Small intestine (tissue), 7 donors: ENCODE results near the gene SLC22A5. TPM values are rescaled to one million over a fixed set of nuclear protein-coding genes. Genes with fewer than 3 reads are reported as not detected.

ENCODE experiments used
- DNase-seq, 2 donors: peaks; one replicate each; pipeline versions ENCODE4 v3.0.0 to v3.0.0-alpha.2; 2013
- FAIRE-seq: peaks from 2 replicates; lab custom pipeline; 2012; peaks lifted over from hg19 to GRCh38; lab: Jason Lieb, UNC
- H3K27ac ChIP-seq, 3 donors: one replicate each; pipeline ENCODE4 v1.5.1; 2013; ENCODE audit warnings: low read length in 2 of 3, mild to moderate bottlenecking in 2 of 3, control low read depth in 1 of 3, inconsistent platforms in 1 of 3, low read depth in 1 of 3, moderate library complexity in 1 of 3
- H3K27me3 ChIP-seq, 3 donors: one replicate each; pipeline ENCODE4 v1.6.1; 2013; ENCODE audit warnings: low read length in 3 of 3, inconsistent platforms in 1 of 3; ENCODE audit not compliant: control insufficient read depth in 3 of 3, insufficient read depth in 3 of 3
- H3K36me3 ChIP-seq, 3 donors: one replicate each; pipeline ENCODE4 v1.6.1; 2013; ENCODE audit warnings: low read length in 3 of 3, inconsistent platforms in 1 of 3, low read depth in 1 of 3, mild to moderate bottlenecking in 1 of 3, moderate library complexity in 1 of 3; ENCODE audit not compliant: control insufficient read depth in 3 of 3, insufficient read depth in 2 of 3
- H3K4me1 ChIP-seq, 3 donors: one replicate each; pipeline ENCODE4 v1.6.1; 2013; ENCODE audit warnings: low read length in 2 of 3, inconsistent platforms in 1 of 3, low read depth in 1 of 3, mild to moderate bottlenecking in 1 of 3, moderate library complexity in 1 of 3; ENCODE audit not compliant: control insufficient read depth in 3 of 3, insufficient read depth in 2 of 3
- H3K4me3 ChIP-seq, 3 donors: one replicate each; pipeline ENCODE4 v1.5.1; 2013; ENCODE audit warnings: low read length in 3 of 3, control low read depth in 1 of 3, inconsistent platforms in 1 of 3, low read depth in 1 of 3, mild to moderate bottlenecking in 1 of 3, moderate library complexity in 1 of 3
- H3K9me3 ChIP-seq, 2 donors: one replicate each; pipeline ENCODE4 v1.6.1; 2013; ENCODE audit warnings: low read depth in 1 of 2, low read length in 1 of 2; ENCODE audit not compliant: control insufficient read depth in 2 of 2, insufficient read depth in 1 of 2
- WGBS, 3 donors: extraction: QIAGEN DNeasy Blood & Tissue Kit; methylation state at CpG; one replicate each; pipeline ENCODE4 v1.1.7; 2013; 5-methylcytosine and 5-hydroxymethylcytosine counted together
- polyA plus RNA-seq, 4 donors: library from polyadenylated mRNA; stranded (reverse) in 3 of 4; unstranded in 1 of 4; fragments of 200-250 nt in 3 of 4; fragments of 120-200 nt in 1 of 4; gene quantifications; one replicate each; pipeline versions ENCODE4 v1.2.1 to v1.2.3, GENCODE V29; 2013
- donor health status: healthy with polysubstance abuse.
- donor health status: control.
- donor health status: control.
- donor health status: Bipolar disorder and iron deficiency.
- donor health status: healthy.

Gene SLC22A5
- polyA plus RNA-seq, 4 donors: 9.4 to 37.8 (median 21.9) TPM

- H3K36me3 ChIP-seq: peaks cover 0 to 10% (median 0%) of the 10 kb centered on the region in 3 donors
- DNase-seq (no peak), FAIRE-seq (no peak)
- H3K27ac ChIP-seq: peak overlapping the region; percentile 55 to 95 (median 77)
- H3K27me3 ChIP-seq: no peaks in the 10 kb centered on the region
- WGBS, 3 donors: 95 to 100% (median 97%) methylated on average over 3 of the region's 3 CpGs
- H3K9me3 ChIP-seq: peaks cover 0 to 4% of the 10 kb centered on the region in 2 donors
- H3K4me1 ChIP-seq: peaks cover 0 to 44% (median 14%) of the 10 kb centered on the region in 3 donors
- no peak overlapping the region for H3K4me3 ChIP-seq
Observed at GRCh38 chr5:132355140-132355765, 14.3 kb upstream of the SLC22A5 start.

DNA sequence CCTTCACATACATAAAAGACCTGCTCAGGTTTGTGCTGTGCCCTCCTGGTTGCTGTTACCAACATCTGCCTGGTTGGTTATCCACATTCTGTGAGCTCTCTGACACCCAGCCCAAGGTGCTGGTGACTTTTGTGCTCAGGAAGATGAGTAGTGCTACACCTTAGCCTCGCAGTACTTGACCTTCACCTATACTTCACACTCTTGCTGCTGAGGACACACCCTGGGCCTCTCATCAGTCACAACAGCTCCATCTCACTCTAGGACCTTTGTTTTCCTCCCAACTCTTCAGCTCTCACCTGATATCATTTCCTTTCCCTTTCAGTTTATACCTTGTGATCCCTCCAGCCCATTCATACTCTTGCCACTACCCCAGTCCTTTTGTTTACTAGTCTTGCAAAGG is 10.7 kb upstream of the SLC22A5 start:
- no peak for FAIRE-seq
- peaks cover 0 to 11% (median 0%) of the 10 kb centered on the region in 3 donors for H3K36me3 ChIP-seq
- peak; percentile 77 to 83 for DNase-seq
- H3K27ac ChIP-seq: peak overlapping the region in 2 of 3 donors; percentile 66 to 85
- H3K9me3 ChIP-seq: peaks cover 0 to 4% of the 10 kb centered on the region in 2 donors
- H3K27me3 ChIP-seq: no peaks in the 10 kb centered on the region
- peaks cover 0 to 44% (median 11%) of the 10 kb centered on the region in 3 donors for H3K4me1 ChIP-seq
- 14 to 62% (median 31%) methylated on average over 1 of the region's 1 CpG for WGBS, 3 donors
- no peak overlapping the region for H3K4me3 ChIP-seq

DNA sequence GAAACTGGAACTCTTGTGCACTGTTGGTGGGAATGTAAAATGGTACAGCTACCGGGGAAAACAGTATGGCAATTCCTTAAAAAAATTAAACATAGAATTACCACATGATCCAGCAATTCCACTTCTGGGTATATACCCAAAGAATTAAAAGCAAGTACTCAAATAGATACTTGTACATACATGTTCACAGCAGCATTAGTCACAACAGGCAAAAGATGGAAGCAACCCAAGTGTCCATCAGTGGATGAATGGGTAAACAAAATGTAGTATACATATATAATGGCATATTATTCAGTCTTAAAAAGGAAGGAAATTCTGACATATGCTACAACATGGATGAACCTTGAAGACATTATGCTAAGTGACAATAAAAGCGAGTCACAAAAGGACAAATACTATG is 7.4 kb upstream of the SLC22A5 start:
- peaks cover 0 to 2% of the 10 kb centered on the region in 2 donors for H3K9me3 ChIP-seq
- no peak overlapping the region for H3K27ac ChIP-seq
- DNase-seq (no peak), FAIRE-seq (no peak)
- peaks cover 0 to 20% (median 3%) of the 10 kb centered on the region in 3 donors for H3K36me3 ChIP-seq
- peaks cover 0 to 32% (median 2%) of the 10 kb centered on the region in 3 donors for H3K4me1 ChIP-seq
- 95 to 100% (median 98%) methylated on average over 2 of the region's 2 CpGs for WGBS, 3 donors
- H3K27me3 ChIP-seq: no peaks in the 10 kb centered on the region
- no peak overlapping the region for H3K4me3 ChIP-seq

DNA sequence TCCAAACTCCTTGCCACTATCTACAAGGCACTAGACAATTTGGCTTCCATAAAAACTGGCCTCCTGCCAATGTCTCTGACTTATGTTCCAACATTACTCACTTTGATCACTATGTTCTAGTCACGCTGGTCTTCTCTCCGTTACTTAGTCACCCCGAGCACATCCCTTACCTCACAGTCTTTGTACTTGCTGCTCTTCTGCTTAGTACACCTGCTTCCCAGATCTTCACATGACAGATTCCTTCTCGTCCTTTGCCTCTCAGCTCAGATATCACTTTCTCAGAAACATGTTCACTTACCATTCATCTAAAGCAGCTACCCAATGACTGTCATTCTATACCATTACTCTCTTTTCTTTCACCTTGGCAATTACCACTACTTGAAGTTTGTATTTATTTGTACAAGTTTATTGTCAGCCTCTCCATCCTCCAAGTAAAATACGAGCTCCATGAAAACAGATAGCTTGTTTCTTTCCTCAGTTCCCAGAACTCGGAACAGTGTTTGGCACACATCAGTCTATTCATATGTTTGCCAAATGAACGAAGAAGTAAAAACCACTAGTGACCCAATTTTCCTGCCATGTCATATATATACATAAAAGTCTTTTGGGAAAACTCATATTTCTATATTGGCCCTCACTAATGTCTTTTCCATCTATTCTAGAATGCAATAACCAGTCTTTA is 5.9 kb upstream of the SLC22A5 start:
- Histone ChIP-seq H3K4me3 (no peak overlapping the region), H3K27ac (no peak overlapping the region), H3K4me1 (peaks cover 0 to 27% (median 0%) of the 10 kb centered on the region in 3 donors), H3K9me3 (peaks cover 0 to 2% of the 10 kb centered on the region in 2 donors), H3K27me3 (no peaks in the 10 kb centered on the region), H3K36me3 (peaks cover 0 to 20% (median 3%) of the 10 kb centered on the region in 3 donors)
- 47 to 60% (median 59%) methylated on average over 7 of the region's 7 CpGs for WGBS, 3 donors
- FAIRE-seq (no peak), DNase-seq (peak in 1 of 2 donors; percentile 69)

GRCh38 chr5:132364319-132364718 is 5.2 kb upstream of the SLC22A5 start:
- 66 to 73% (median 73%) methylated on average over 1 of the region's 1 CpG for WGBS, 3 donors
- H3K4me3 ChIP-seq: no peak overlapping the region
- DNase-seq (no peak), FAIRE-seq (no peak)
- peaks cover 0 to 20% (median 0%) of the 10 kb centered on the region in 3 donors for H3K4me1 ChIP-seq
- H3K27ac ChIP-seq: no peak overlapping the region
- peaks cover 0 to 20% (median 3%) of the 10 kb centered on the region in 3 donors for H3K36me3 ChIP-seq
- H3K9me3 ChIP-seq: peaks cover 0 to 2% of the 10 kb centered on the region in 2 donors
- no peaks in the 10 kb centered on the region for H3K27me3 ChIP-seq

DNA sequence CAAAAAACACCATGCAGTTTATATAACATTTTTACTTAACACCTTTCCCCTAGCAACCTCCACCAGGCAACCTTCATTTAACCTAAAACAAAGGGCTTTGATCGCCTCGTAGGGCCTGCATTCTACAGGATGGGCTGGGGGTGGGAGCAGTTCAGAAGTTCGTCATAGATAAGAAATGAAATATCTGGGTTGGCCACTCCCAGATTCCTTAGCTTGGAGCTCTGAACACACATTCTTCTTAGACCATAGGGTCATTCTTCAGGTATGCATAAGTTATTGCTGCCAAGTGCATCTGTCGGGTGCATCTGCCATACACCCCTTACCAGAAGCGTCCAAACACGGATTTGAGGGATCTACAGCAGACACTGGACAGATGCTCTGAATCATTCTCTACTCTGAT is 4.3 kb upstream of the SLC22A5 start:
- DNase-seq (peak; percentile 70 to 78), FAIRE-seq (no peak)
- H3K27ac ChIP-seq: peak overlapping the region in 1 of 3 donors; percentile 36

DNA sequence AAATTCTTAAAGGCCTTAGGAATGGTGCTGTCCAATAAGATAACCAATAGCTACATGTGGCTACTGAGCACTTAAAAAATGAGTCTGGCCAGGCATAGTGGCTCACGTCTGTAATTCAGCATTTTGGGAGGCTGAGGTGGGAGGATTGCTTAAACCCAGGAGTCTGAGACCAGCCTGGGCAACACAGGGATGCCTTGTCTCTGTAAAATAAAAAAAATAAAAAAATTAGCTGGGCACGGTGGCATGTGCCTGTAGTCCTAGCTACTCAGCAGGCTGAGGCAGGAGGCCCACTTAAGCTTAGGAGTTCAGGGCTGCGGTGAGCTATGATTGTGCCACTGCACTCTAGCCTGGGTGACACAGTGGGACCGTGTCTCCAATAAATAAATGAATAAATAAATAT is 1.3 kb upstream of the SLC22A5 start:
- 58 to 76% (median 60%) methylated on average over 4 of the region's 4 CpGs for WGBS, 3 donors
- H3K27me3 ChIP-seq: no peaks in the 10 kb centered on the region
- H3K9me3 ChIP-seq: peaks cover 0 to 2% of the 10 kb centered on the region in 2 donors
- peak overlapping the region in 1 of 3 donors; percentile 89 for H3K27ac ChIP-seq
- H3K4me3 ChIP-seq: no peak overlapping the region
- no peak for FAIRE-seq
- DNase-seq: no peak
- H3K4me1 ChIP-seq: peaks cover 0 to 33% (median 0%) of the 10 kb centered on the region in 3 donors
- H3K36me3 ChIP-seq: peaks cover 0 to 16% (median 3%) of the 10 kb centered on the region in 3 donors

More for the DNA sequence above, 4.3 kb upstream of the SLC22A5 start:
- peaks cover 0 to 20% (median 3%) of the 10 kb centered on the region in 3 donors for H3K36me3 ChIP-seq
- WGBS, 3 donors: 52 to 80% (median 66%) methylated on average over 6 of the region's 6 CpGs
- H3K27me3 ChIP-seq: no peaks in the 10 kb centered on the region
- H3K4me1 ChIP-seq: peaks cover 0 to 16% (median 0%) of the 10 kb centered on the region in 3 donors
- H3K9me3 ChIP-seq: peaks cover 0 to 2% of the 10 kb centered on the region in 2 donors
- H3K4me3 ChIP-seq: no peak overlapping the region

GRCh38 chr5:132369007-132369473 is 470 bp upstream of the SLC22A5 start:
- H3K27me3 ChIP-seq: no peaks in the 10 kb centered on the region
- no peak for FAIRE-seq
- peaks cover 0 to 33% (median under 1%) of the 10 kb centered on the region in 3 donors for H3K4me1 ChIP-seq
- H3K4me3 ChIP-seq: peak overlapping the region; percentile 45 to 79 (median 64)
- H3K9me3 ChIP-seq: peaks cover 0 to 2% of the 10 kb centered on the region in 2 donors
- no peak for DNase-seq
- H3K27ac ChIP-seq: peak overlapping the region; percentile 89 to 94 (median 93)
- peaks cover 0 to 21% (median 3%) of the 10 kb centered on the region in 3 donors for H3K36me3 ChIP-seq
- 5 to 12% (median 10%) methylated on average over 9 of the region's 9 CpGs for WGBS, 3 donors
